DOHH2 (cell line): Measurements from ENCODE around the gene NEDD4L.

Source experiments
- H3F3A ChIP-seq: fragments of 200-600 bp; sonication (generic), shearing (Covaris generic); 2 replicates; pipeline ENCODE4 v1.6.0; 2016; ENCODE audit warnings: antibody characterized with exemption, mild to moderate bottlenecking; ENCODE audit not compliant: control insufficient read depth, insufficient read depth
- H3K27ac ChIP-seq: fragments of 200-600 bp; sonication (generic); 2 replicates; pipeline ENCODE4 v1.5.1; 2014; ENCODE audit warnings: low read depth, mild to moderate bottlenecking, low read length, moderate library complexity
- H3K27me3 ChIP-seq: fragments of 200-600 bp; sonication (generic); 2 replicates; pipeline ENCODE4 v1.6.1; 2014; ENCODE audit warnings: mild to moderate bottlenecking, low read length, mixed read lengths; ENCODE audit not compliant: control insufficient read depth
- H3K36me3 ChIP-seq: fragments of 200-600 bp; sonication (generic); 2 replicates; pipeline ENCODE4 v1.6.1; 2014; ENCODE audit warnings: mild to moderate bottlenecking, low read length, moderate library complexity, mixed read lengths; ENCODE audit not compliant: control insufficient read depth
- H3K4me1 ChIP-seq: fragments of 200-600 bp; sonication (generic); 2 replicates; pipeline ENCODE4 v1.6.1; 2014; ENCODE audit warnings: mild to moderate bottlenecking, low read length, mixed read lengths; ENCODE audit not compliant: control insufficient read depth
- H3K4me2 ChIP-seq: fragments of 200-600 bp; sonication (generic); 2 replicates; pipeline ENCODE4 v1.6.0; 2014; ENCODE audit warnings: mild to moderate bottlenecking, low read length, moderate library complexity
- H3K4me3 ChIP-seq: fragments of 200-600 bp; sonication (generic); 2 replicates; pipeline ENCODE4 v1.5.1; 2014; ENCODE audit warnings: mild to moderate bottlenecking, low read length, mixed read lengths
- H3K79me2 ChIP-seq: fragments of 200-600 bp; sonication (generic); 2 replicates; pipeline ENCODE4 v1.6.1; 2014; ENCODE audit warnings: mild to moderate bottlenecking, low read length, mixed read lengths; ENCODE audit not compliant: control insufficient read depth
- H3K9me2 ChIP-seq: fragments of 200-600 bp; sonication (generic); replicated peaks from 2 replicates; pipeline ENCODE4 v1.6.1; 2014; ENCODE audit warnings: mild to moderate bottlenecking, low read length, mixed read lengths; ENCODE audit not compliant: control insufficient read depth
- H3K9me3 ChIP-seq: fragments of 200-600 bp; sonication (generic); 2 replicates; pipeline ENCODE4 v1.6.1; 2014; ENCODE audit warnings: antibody characterized with exemption, low read length, mixed read lengths; ENCODE audit not compliant: control insufficient read depth, insufficient read depth
- H4K20me1 ChIP-seq: fragments of 200-600 bp; sonication (generic); 2 replicates; pipeline ENCODE4 v1.6.0; 2014; ENCODE audit warnings: low read depth, mild to moderate bottlenecking, antibody characterized with exemption, low read length, moderate library complexity; ENCODE audit not compliant: control insufficient read depth, insufficient read depth
- EZH2phosphoT487 ChIP-seq: fragments of 200-600 bp; sonication (generic); IDR thresholded peaks from 2 replicates; pipeline ENCODE4 v1.6.1; 2017; ENCODE audit warnings: borderline replicate concordance, mild to moderate bottlenecking, antibody characterized with exemption, low read length, moderate library complexity, mixed read lengths
- TF ChIP-seq, protein P1 (sequence below): fragments of 200-600 bp; sonication (generic); IDR thresholded peaks from one replicate; pipeline ENCODE4 v1.5.1; 2014; ENCODE audit warnings: antibody characterized with exemption, mild to moderate bottlenecking, low read depth, low read length; ENCODE audit not compliant: poor library complexity, severe bottlenecking

Gene NEDD4L

GRCh38 chr18:58401191-58401590 lies 357.2 kb downstream of the NEDD4L start:
- Histone ChIP-seq H3K27ac (no peak overlapping the region), H3K79me2 (no peaks in the 10 kb centered on the region), H3K4me2 (no peak overlapping the region), H3K9me3 (no peaks in the 10 kb centered on the region), H3K4me3 (no peak overlapping the region), H3K9me2 (no peaks in the 10 kb centered on the region), H3K36me3 (peaks cover 14% of the 10 kb centered on the region), H4K20me1 (no peaks in the 10 kb centered on the region), H3K27me3 (no peaks in the 10 kb centered on the region), H3K4me1 (no peaks in the 10 kb centered on the region), H3F3A (peaks cover 9% of the 10 kb centered on the region; the same call in 1 of the 2 replicates)
- no peak for TF ChIP-seq EZH2phosphoT487
- TF ChIP-seq, protein P1, sequence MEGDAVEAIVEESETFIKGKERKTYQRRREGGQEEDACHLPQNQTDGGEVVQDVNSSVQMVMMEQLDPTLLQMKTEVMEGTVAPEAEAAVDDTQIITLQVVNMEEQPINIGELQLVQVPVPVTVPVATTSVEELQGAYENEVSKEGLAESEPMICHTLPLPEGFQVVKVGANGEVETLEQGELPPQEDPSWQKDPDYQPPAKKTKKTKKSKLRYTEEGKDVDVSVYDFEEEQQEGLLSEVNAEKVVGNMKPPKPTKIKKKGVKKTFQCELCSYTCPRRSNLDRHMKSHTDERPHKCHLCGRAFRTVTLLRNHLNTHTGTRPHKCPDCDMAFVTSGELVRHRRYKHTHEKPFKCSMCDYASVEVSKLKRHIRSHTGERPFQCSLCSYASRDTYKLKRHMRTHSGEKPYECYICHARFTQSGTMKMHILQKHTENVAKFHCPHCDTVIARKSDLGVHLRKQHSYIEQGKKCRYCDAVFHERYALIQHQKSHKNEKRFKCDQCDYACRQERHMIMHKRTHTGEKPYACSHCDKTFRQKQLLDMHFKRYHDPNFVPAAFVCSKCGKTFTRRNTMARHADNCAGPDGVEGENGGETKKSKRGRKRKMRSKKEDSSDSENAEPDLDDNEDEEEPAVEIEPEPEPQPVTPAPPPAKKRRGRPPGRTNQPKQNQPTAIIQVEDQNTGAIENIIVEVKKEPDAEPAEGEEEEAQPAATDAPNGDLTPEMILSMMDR, result no peak

- no peaks in the 10 kb centered on the region for H3K9me3 ChIP-seq
- H3K4me3 ChIP-seq, result no peak overlapping the region
- no peak for TF ChIP-seq EZH2phosphoT487
- TF ChIP-seq, protein P1, result no peak
- no peaks in the 10 kb centered on the region for H4K20me1 ChIP-seq
- peaks cover 3% of the 10 kb centered on the region; the same call in 1 of the 2 replicates for H3K36me3 ChIP-seq
- no peaks in the 10 kb centered on the region for H3K27me3 ChIP-seq
- no peak overlapping the region for H3K4me2 ChIP-seq
- H3K9me2 ChIP-seq, result no peaks in the 10 kb centered on the region
- H3F3A ChIP-seq, result peaks cover 9% of the 10 kb centered on the region; the same call in 1 of the 2 replicates
- H3K79me2 ChIP-seq, result no peaks in the 10 kb centered on the region
- H3K27ac ChIP-seq, result no peak overlapping the region
- no peaks in the 10 kb centered on the region for H3K4me1 ChIP-seq
These were observed 358.2 kb downstream of the NEDD4L start for GRCh38 chr18:58402247-58402646.

DNA sequence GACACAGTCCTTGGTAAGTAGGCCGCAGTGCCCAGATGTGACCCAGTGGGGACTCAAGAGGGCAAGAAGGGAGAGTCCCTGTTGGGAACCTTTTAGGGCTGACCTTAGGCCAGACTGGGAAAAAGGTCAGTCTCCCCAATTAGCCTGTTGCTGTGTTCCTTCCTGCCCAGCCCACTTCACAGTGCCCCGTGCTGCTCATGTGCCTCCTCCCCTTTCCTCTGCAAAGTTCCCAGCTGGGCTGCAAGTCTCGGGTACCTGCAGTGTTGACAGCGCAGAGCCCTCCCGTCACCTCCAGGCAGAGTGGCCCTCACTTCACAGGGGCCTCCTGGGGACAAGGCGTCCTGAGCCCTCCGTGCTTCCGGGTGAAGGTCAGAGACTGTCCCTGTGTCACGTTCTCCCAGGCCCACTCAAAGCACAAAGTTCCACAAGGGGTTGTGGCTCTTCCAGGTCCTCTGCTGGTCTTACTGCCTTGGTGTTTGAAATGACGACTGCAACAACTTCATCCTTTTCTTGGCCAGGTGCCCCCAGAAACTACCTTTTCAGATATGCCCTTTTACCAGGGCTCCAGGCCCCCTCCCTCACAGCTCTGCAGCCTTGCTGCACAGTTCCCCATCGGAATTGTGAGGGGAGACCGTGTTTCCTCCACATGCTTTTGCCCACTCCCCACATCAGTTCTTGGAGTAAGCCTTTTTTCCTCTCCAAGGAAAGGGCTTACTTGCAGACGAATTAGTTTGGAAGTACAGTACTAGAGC lies 359.1 kb downstream of the NEDD4L start:
- no peaks in the 10 kb centered on the region for H3K9me3 ChIP-seq
- no peak overlapping the region for H3K27ac ChIP-seq
- no peaks in the 10 kb centered on the region for H3K27me3 ChIP-seq
- TF ChIP-seq, protein P1, result no peak
- TF ChIP-seq EZH2phosphoT487, result no peak
- peaks cover 9% of the 10 kb centered on the region; the same call in 1 of the 2 replicates for H3F3A ChIP-seq
- no peak overlapping the region for H3K4me3 ChIP-seq
- H3K4me1 ChIP-seq, result no peaks in the 10 kb centered on the region
- H4K20me1 ChIP-seq, result no peaks in the 10 kb centered on the region
- H3K9me2 ChIP-seq, result no peaks in the 10 kb centered on the region
- no peaks in the 10 kb centered on the region for H3K79me2 ChIP-seq
- H3K4me2 ChIP-seq, result no peak overlapping the region
- no peaks in the 10 kb centered on the region for H3K36me3 ChIP-seq
